ENCODE measurements around the gene HEMGN.

DNA sequence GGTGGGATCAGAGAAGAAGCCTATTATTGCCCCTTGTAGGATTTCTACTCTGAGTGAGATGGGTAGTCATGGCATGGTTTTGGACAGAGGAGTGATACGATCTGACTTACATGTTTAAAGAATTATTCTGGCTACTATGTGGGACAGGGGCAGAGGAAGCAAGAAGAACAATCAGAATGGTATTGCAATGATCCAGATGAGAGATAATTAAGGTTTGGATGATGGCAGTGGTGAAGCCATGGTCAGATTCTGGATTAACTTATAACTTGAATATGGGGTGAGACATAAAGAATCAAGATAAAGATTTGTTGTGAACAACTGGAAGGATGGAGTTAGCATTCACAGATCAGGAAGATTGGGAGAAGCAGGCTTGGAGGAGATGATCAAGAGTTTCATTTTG, 3.4 kb upstream of the HEMGN start:
- TF ChIP-seq, protein P1, sequence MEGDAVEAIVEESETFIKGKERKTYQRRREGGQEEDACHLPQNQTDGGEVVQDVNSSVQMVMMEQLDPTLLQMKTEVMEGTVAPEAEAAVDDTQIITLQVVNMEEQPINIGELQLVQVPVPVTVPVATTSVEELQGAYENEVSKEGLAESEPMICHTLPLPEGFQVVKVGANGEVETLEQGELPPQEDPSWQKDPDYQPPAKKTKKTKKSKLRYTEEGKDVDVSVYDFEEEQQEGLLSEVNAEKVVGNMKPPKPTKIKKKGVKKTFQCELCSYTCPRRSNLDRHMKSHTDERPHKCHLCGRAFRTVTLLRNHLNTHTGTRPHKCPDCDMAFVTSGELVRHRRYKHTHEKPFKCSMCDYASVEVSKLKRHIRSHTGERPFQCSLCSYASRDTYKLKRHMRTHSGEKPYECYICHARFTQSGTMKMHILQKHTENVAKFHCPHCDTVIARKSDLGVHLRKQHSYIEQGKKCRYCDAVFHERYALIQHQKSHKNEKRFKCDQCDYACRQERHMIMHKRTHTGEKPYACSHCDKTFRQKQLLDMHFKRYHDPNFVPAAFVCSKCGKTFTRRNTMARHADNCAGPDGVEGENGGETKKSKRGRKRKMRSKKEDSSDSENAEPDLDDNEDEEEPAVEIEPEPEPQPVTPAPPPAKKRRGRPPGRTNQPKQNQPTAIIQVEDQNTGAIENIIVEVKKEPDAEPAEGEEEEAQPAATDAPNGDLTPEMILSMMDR (IDR thresholded peaks at IDR 0.05; ENCODE audit: insufficient read depth, low read length, poor library complexity, severe bottlenecking) = no peak
- TF ChIP-seq EZH2phosphoT487 (conservative IDR thresholded peaks at IDR 0.05; ENCODE audit: low read length) = no peak

Measured in SU-DHL-6 (cell line).